Brain microvascular endothelial cell (primary cell): ENCODE data around the gene OLIG3.

Source experiments
- DNase-seq: peaks from one replicate; pipeline ENCODE4 v3.0.0-alpha.2; 2020
- H3K27ac ChIP-seq: fragments of 250-450 bp; sonication (Bioruptor Pico); 2 replicates; pipeline ENCODE4 v1.5.1; 2020; ENCODE audit warnings: mild to moderate bottlenecking, moderate library complexity
- H3K27me3 ChIP-seq: fragments of 250-450 bp; sonication (Bioruptor Pico); replicated peaks from 2 replicates; pipeline ENCODE4 v1.5.1; 2020; ENCODE audit warnings: mild to moderate bottlenecking
- H3K36me3 ChIP-seq: fragments of 250-450 bp; sonication (Bioruptor Pico); replicated peaks from 2 replicates; pipeline ENCODE4 v1.5.1; 2020; ENCODE audit warnings: mild to moderate bottlenecking
- H3K4me3 ChIP-seq: 2 replicates; pipeline ENCODE4 v1.5.1; 2011; ENCODE audit warnings: low read depth, mild to moderate bottlenecking, control low read depth, low read length, moderate library complexity
- CTCF ChIP-seq: IDR thresholded peaks from 2 replicates; pipeline ENCODE4 v1.5.1; 2011; ENCODE audit warnings: low read depth, mild to moderate bottlenecking, moderate library complexity, low read length, control low read depth, inconsistent platforms; ENCODE audit errors: missing control alignments
- in situ Hi-C: cut with HindIII; loops from 2 replicates; pipeline ENCODE4 v1.10.0; 2017; ENCODE audit warnings: low sequenced_read_pairs, low pct_ligation_motif_present

OLIG3 gene

DNA sequence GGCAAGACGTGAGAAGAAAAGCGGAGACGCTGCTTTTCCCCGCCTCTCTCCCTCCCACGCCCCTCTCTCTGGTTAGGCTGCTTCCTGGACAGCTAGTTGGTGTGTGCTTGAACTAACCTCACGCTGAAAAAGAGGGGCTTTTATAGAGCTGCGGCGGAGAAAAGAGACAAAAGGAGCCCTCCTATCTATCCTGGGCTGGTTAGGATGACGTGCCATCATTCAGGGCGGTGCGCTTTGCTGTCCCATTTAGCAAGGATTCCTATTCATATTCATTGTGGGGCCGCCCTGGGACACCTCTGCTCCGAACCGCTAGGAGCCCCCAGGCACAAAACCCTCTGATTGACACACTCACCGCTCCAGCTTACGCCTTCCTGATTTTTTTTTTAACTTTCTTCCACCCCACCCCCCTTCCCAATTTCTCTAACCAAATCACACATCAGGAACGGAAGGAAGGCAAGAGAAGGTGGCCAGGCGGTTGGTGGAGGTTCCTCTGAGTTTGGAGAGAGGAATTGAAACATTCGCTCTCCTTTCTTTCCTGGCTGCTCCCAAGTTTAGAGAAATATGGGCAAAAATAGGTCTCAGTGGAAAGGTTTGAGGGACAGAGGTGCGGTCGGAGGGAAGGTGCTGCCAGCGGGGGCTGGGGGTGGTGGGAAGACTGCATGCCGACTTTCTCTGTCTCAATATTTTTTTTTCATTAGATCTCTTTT is at the start of gene OLIG3:
TSS of gene OLIG3 (minus strand) at position 114 of the 707 bp plus-strand sequence. CDS start 224 bp downstream, outside the sequence.
- H3K27ac ChIP-seq = no peak within 1 kb of the TSS
- in situ Hi-C loops = no loop called here
- no peaks in the 10 kb centered on the region for H3K36me3 ChIP-seq
- no peak within 1 kb of the TSS for H3K4me3 ChIP-seq
- H3K27me3 ChIP-seq = peaks cover 97% of the 10 kb centered on the region
- no peak for DNase-seq
- no peak for TF ChIP-seq CTCF

DNA sequence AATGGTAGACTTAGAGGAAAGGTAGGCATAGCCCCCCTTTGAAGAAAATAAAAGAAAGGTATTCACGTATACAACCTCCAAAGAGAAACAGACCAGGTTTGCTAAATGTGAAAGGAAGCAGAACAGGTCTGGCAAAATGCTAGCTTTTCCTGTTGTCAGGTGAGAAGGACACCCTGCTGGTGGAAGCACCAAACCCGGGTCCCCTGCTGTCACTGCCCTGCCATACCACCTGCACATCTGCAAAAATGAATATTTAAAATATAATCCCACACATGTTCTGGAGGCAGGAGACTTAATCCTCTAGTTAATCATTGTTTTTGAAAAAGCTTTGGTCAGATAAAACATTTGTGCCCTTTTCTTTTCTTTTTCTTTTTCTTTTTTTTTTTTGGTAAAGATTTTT is 48.9 kb upstream of the OLIG3 start:
- Histone ChIP-seq H3K27me3 (no peaks in the 10 kb centered on the region), H3K27ac (no peak overlapping the region), H3K4me3 (no peak overlapping the region), H3K36me3 (no peaks in the 10 kb centered on the region)
- TF ChIP-seq CTCF = no peak
- in situ Hi-C loops = no loop called here
- no peak for DNase-seq

DNA sequence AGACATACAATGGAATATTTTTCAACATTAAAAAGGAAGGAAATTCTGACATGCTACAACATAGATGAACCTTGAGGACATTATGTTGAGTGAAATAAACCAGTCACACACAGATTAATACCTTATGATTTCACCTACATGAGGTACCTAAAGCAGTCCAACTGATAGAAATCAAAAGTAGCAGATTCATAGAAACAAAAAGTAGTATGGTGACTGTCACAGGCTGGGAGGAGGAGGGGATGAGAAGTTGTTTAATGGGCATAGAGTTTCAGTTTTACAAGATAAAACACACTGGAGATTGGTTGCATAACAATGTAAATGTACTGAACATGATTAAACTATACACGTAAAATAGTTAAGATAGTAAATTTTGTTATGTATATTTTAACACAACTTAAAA is 48.5 kb upstream of the OLIG3 start:
- Histone ChIP-seq H3K27ac (no peak overlapping the region), H3K36me3 (no peaks in the 10 kb centered on the region), H3K27me3 (no peaks in the 10 kb centered on the region), H3K4me3 (no peak overlapping the region)
- in situ Hi-C loops = no loop called here
- DNase-seq = no peak
- no peak for TF ChIP-seq CTCF

- no peak for TF ChIP-seq CTCF
- no peak for DNase-seq
- no peaks in the 10 kb centered on the region for H3K27me3 ChIP-seq
- no peak overlapping the region for H3K27ac ChIP-seq
- in situ Hi-C loops = no loop called here
- no peak overlapping the region for H3K4me3 ChIP-seq
- no peaks in the 10 kb centered on the region for H3K36me3 ChIP-seq
Measured at GRCh38 chr6:137541534-137542063, 47.4 kb upstream of the OLIG3 start.

- Histone ChIP-seq H3K27ac (no peak overlapping the region), H3K27me3 (no peaks in the 10 kb centered on the region), H3K4me3 (no peak overlapping the region), H3K36me3 (no peaks in the 10 kb centered on the region)
- in situ Hi-C loops = no loop called here
- no peak for TF ChIP-seq CTCF
- DNase-seq = no peak
Measured at GRCh38 chr6:137536104-137536773, 42.0 kb upstream of the OLIG3 start.
